ENCODE measurements around the gene FAM53B.

FAM53B gene

GRCh38 chr10:124640538-124641231 is 103.5 kb downstream of the FAM53B start:
- TF ChIP-seq CTCF (IDR thresholded peaks at IDR 0.05; ENCODE audit: low read length) = no peak
- no peak for TF ChIP-seq EZH2 (optimal IDR thresholded peaks at IDR 0.05; ENCODE audit: low read depth, low read length)
- TF ChIP-seq EZH2phosphoT487 (IDR thresholded peaks at IDR 0.05; ENCODE audit: low read length) = no peak
- Histone ChIP-seq H3K9me2 (replicated peaks; ENCODE audit: insufficient read depth, low read length) (no peaks in the 10 kb centered on the region), H3K27ac (ENCODE audit: low read length) (no peak overlapping the region), H3F3A (ENCODE audit: insufficient read depth, low read length) (no peaks in the 10 kb centered on the region), H2AFZ (ENCODE audit: low read length) (no peak overlapping the region), H3K4me3 (ENCODE audit: low read length) (no peak overlapping the region), H3K36me3 (replicated peaks; ENCODE audit: insufficient read depth, low read length) (no peaks in the 10 kb centered on the region), H3K9ac (ENCODE audit: low read length) (no peak overlapping the region), H3K4me2 (ENCODE audit: low read depth, low read length) (no peak overlapping the region), H3K79me2 (ENCODE audit: low read length) (peaks cover 55% of the 10 kb centered on the region), H3K4me1 (ENCODE audit: low read length) (no peaks in the 10 kb centered on the region), H3K27me3 (replicated peaks; ENCODE audit: insufficient read depth, low read length) (no peaks in the 10 kb centered on the region), H3K9me3 (replicated peaks; ENCODE audit: insufficient read depth, low read length) (no peaks in the 10 kb centered on the region), H4K20me1 (ENCODE audit: insufficient read depth, low read length) (no peaks in the 10 kb centered on the region)
- DNase-seq = no peak

- H3K27me3 ChIP-seq (replicated peaks; ENCODE audit: insufficient read depth, low read length) = no peaks in the 10 kb centered on the region
- no peak overlapping the region for H2AFZ ChIP-seq (ENCODE audit: low read length)
- H3F3A ChIP-seq (ENCODE audit: insufficient read depth, low read length) = no peaks in the 10 kb centered on the region
- no peaks in the 10 kb centered on the region for H3K36me3 ChIP-seq (replicated peaks; ENCODE audit: insufficient read depth, low read length)
- DNase-seq = no peak
- no peak overlapping the region for H3K4me3 ChIP-seq (ENCODE audit: low read length)
- no peak overlapping the region for H3K9ac ChIP-seq (ENCODE audit: low read length)
- H3K4me2 ChIP-seq (ENCODE audit: low read depth, low read length) = no peak overlapping the region
- no peaks in the 10 kb centered on the region for H4K20me1 ChIP-seq (ENCODE audit: insufficient read depth, low read length)
- peaks cover 51% of the 10 kb centered on the region for H3K79me2 ChIP-seq (ENCODE audit: low read length)
- no peaks in the 10 kb centered on the region for H3K4me1 ChIP-seq (ENCODE audit: low read length)
- TF ChIP-seq EZH2phosphoT487 (IDR thresholded peaks at IDR 0.05; ENCODE audit: low read length) (no peak), CTCF (IDR thresholded peaks at IDR 0.05; ENCODE audit: low read length) (no peak), EZH2 (optimal IDR thresholded peaks at IDR 0.05; ENCODE audit: low read depth, low read length) (no peak)
- H3K27ac ChIP-seq (ENCODE audit: low read length) = no peak overlapping the region
- no peaks in the 10 kb centered on the region for H3K9me3 ChIP-seq (replicated peaks; ENCODE audit: insufficient read depth, low read length)
- H3K9me2 ChIP-seq (replicated peaks; ENCODE audit: insufficient read depth, low read length) = no peaks in the 10 kb centered on the region
Measured at GRCh38 chr10:124640056-124640455, 104.1 kb downstream of the FAM53B start.

GRCh38 chr10:124639646-124640045 is 104.5 kb downstream of the FAM53B start:
- TF ChIP-seq EZH2phosphoT487 (IDR thresholded peaks at IDR 0.05; ENCODE audit: low read length) (no peak), EZH2 (optimal IDR thresholded peaks at IDR 0.05; ENCODE audit: low read depth, low read length) (no peak), CTCF (IDR thresholded peaks at IDR 0.05; ENCODE audit: low read length) (no peak)
- Histone ChIP-seq H3K9me3 (replicated peaks; ENCODE audit: insufficient read depth, low read length) (no peaks in the 10 kb centered on the region), H3K79me2 (ENCODE audit: low read length) (peaks cover 49% of the 10 kb centered on the region), H2AFZ (ENCODE audit: low read length) (no peak overlapping the region), H3K9ac (ENCODE audit: low read length) (no peak overlapping the region), H3K4me2 (ENCODE audit: low read depth, low read length) (no peak overlapping the region), H3K36me3 (replicated peaks; ENCODE audit: insufficient read depth, low read length) (no peaks in the 10 kb centered on the region), H3K4me3 (ENCODE audit: low read length) (no peak overlapping the region), H3K9me2 (replicated peaks; ENCODE audit: insufficient read depth, low read length) (no peaks in the 10 kb centered on the region), H3K27ac (ENCODE audit: low read length) (no peak overlapping the region), H3F3A (ENCODE audit: insufficient read depth, low read length) (no peaks in the 10 kb centered on the region), H3K4me1 (ENCODE audit: low read length) (no peaks in the 10 kb centered on the region), H3K27me3 (replicated peaks; ENCODE audit: insufficient read depth, low read length) (no peaks in the 10 kb centered on the region), H4K20me1 (ENCODE audit: insufficient read depth, low read length) (no peaks in the 10 kb centered on the region)
- no peak for DNase-seq

All from MM.1S (cell line).